Keratinocyte (primary cell): ENCODE measurements around the gene ZNF462. TPM values are rescaled to one million over a fixed set of nuclear protein-coding genes. Genes with fewer than 3 reads are reported as not detected.

Experiments
- DNase-seq: peaks from one replicate; pipeline ENCODE4 v3.0.0-alpha.2; 2011; ENCODE audit warnings: low read depth, missing footprints, low spot score
- FAIRE-seq: peaks from 2 replicates; lab custom pipeline; 2011; peaks lifted over from hg19 to GRCh38; lab: Jason Lieb, UNC
- H2AFZ ChIP-seq: 2 replicates; pipeline ENCODE4 v1.6.0; 2012; ENCODE audit warnings: low read length, control low read depth, inconsistent platforms; ENCODE audit not compliant: control insufficient read depth
- H3K27ac ChIP-seq: 2 replicates; pipeline ENCODE4 v1.5.1; 2011; ENCODE audit warnings: low read length; ENCODE audit not compliant: control insufficient read depth, insufficient read depth
- H3K27me3 ChIP-seq: 3 replicates; pipeline ENCODE4 v1.6.0; 2011; ENCODE audit warnings: low read length; ENCODE audit not compliant: control insufficient read depth, insufficient read depth; ENCODE audit errors: extremely low read depth
- H3K36me3 ChIP-seq, 2 experiments: 2 replicates in 1 of 2; 3 replicates in 1 of 2; pipeline ENCODE4 v1.5.1; 2011; ENCODE audit warnings: low read length in 2 of 2, mild to moderate bottlenecking in 1 of 2; ENCODE audit not compliant: control insufficient read depth in 2 of 2, insufficient read depth in 2 of 2; ENCODE audit errors: extremely low read depth in 1 of 2
- H3K4me1 ChIP-seq: 3 replicates; pipeline ENCODE4 v1.5.1; 2011; ENCODE audit warnings: low read length; ENCODE audit not compliant: control insufficient read depth, insufficient read depth; ENCODE audit errors: extremely low read depth
- H3K4me2 ChIP-seq: 3 replicates; pipeline ENCODE4 v1.6.0; 2011; ENCODE audit warnings: low read depth, low read length; ENCODE audit not compliant: control insufficient read depth, insufficient read depth; ENCODE audit errors: extremely low read depth
- H3K4me3 ChIP-seq, 3 experiments: fragments of 200-600 bp in 1 of 3; sonication (generic) in 1 of 3; 2 replicates in 2 of 3; 3 replicates in 1 of 3; pipeline ENCODE4 v1.5.1; 2011 to 2016; ENCODE audit warnings: low read length in 3 of 3, mild to moderate bottlenecking in 3 of 3, control low read depth in 2 of 3, inconsistent platforms in 1 of 3, low read depth in 1 of 3, mixed read lengths in 1 of 3, mixed run types in 1 of 3, moderate library complexity in 1 of 3; ENCODE audit not compliant: control insufficient read depth in 2 of 3, insufficient read depth in 2 of 3; ENCODE audit errors: extremely low read depth in 1 of 3
- H3K79me2 ChIP-seq: 2 replicates; pipeline ENCODE4 v1.6.0; 2012; ENCODE audit warnings: low read length; ENCODE audit not compliant: control insufficient read depth, insufficient read depth
- H3K9ac ChIP-seq: 3 replicates; pipeline ENCODE4 v1.6.0; 2011; ENCODE audit warnings: low read length; ENCODE audit not compliant: control insufficient read depth, insufficient read depth; ENCODE audit errors: extremely low read depth
- H3K9me1 ChIP-seq: 3 replicates; pipeline ENCODE4 v1.6.0; 2011; ENCODE audit warnings: low read length; ENCODE audit not compliant: control insufficient read depth, insufficient read depth; ENCODE audit errors: extremely low read depth
- H3K9me3 ChIP-seq: 2 replicates; pipeline ENCODE4 v1.5.1; 2012; ENCODE audit warnings: low read depth, low read length; ENCODE audit not compliant: control insufficient read depth
- H4K20me1 ChIP-seq: 3 replicates; pipeline ENCODE4 v1.6.0; 2011; ENCODE audit warnings: low read length; ENCODE audit not compliant: control insufficient read depth, insufficient read depth; ENCODE audit errors: extremely low read depth
- EZH2 ChIP-seq: IDR thresholded peaks from one replicate; pipeline ENCODE4 v1.6.1; 2012; ENCODE audit warnings: inconsistent platforms, mild to moderate bottlenecking, low read length, moderate library complexity
- dilution Hi-C: fragments of 300-500 bp; cut with MboI; formaldehyde crosslinking; loops from one replicate; pipeline ENCODE4 v1.7.0; 2020; ENCODE audit warnings: low sequenced_read_pairs; ENCODE audit not compliant: extremely low pct_ligation_motif_present
- polyA plus RNA-seq, 5 experiments: library from polyadenylated mRNA; depleted of rRNA in 3 of 5; stranded (reverse) in 3 of 5; stranded (forward) in 1 of 5; unstranded in 1 of 5; fragments of >200 nt; gene quantifications; 1 replicate in 1 of 5; 2 replicates in 3 of 5; 3 replicates in 1 of 5; pipeline versions ENCODE4 v1.2.1 to v1.2.3, GENCODE V29; 2011 to 2012; ENCODE audit warnings: missing spikeins in 2 of 5, low read depth in 1 of 5, low replicate concordance in 1 of 5
- TF ChIP-seq, protein P1 (sequence below), 3 experiments: IDR thresholded peaks in 1 of 3; conservative IDR thresholded peaks in 1 of 3; optimal IDR thresholded peaks in 1 of 3; 2 replicates in 2 of 3; 3 replicates in 1 of 3; pipeline versions ENCODE3 to v1.5.1; 2011; ENCODE audit warnings: low read length in 3 of 3, mild to moderate bottlenecking in 3 of 3, moderate library complexity in 2 of 3, control low read depth in 1 of 3, inconsistent platforms in 1 of 3; ENCODE audit not compliant: insufficient read depth in 2 of 3; ENCODE audit errors: extremely low read depth in 1 of 3

ZNF462 gene
- polyA plus RNA-seq, 1 donor (not counting 4 experiments of a cell fraction or from before 2014, with no cell fraction given) = 7.8 TPM

DNA sequence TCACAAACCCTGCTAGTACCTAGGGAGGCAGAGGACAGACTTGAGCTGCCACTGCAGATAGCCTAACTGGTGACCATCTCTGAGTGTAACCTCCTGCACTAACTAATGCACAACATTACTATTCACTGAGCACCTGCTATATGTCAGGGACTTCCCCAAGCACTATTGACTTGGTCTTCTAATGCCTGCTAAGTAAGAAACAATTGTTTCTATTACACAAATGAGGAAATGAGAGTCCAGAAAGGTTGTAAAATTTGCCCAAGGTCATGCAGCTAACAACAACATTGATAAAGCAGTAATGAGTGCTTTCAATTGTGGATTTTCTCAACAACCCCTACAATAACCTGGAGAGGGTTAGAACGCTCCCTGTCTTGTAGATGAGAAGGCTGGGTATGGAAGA, 183.7 kb downstream of the ZNF462 start:
- DNase-seq (no peak), FAIRE-seq (no peak)
- no peak overlapping the region for H3K9ac ChIP-seq
- no peak overlapping the region for H2AFZ ChIP-seq
- no peaks in the 10 kb centered on the region for H3K9me1 ChIP-seq
- no peaks in the 10 kb centered on the region for H4K20me1 ChIP-seq
- H3K79me2 ChIP-seq = no peaks in the 10 kb centered on the region
- TF ChIP-seq, protein P1, sequence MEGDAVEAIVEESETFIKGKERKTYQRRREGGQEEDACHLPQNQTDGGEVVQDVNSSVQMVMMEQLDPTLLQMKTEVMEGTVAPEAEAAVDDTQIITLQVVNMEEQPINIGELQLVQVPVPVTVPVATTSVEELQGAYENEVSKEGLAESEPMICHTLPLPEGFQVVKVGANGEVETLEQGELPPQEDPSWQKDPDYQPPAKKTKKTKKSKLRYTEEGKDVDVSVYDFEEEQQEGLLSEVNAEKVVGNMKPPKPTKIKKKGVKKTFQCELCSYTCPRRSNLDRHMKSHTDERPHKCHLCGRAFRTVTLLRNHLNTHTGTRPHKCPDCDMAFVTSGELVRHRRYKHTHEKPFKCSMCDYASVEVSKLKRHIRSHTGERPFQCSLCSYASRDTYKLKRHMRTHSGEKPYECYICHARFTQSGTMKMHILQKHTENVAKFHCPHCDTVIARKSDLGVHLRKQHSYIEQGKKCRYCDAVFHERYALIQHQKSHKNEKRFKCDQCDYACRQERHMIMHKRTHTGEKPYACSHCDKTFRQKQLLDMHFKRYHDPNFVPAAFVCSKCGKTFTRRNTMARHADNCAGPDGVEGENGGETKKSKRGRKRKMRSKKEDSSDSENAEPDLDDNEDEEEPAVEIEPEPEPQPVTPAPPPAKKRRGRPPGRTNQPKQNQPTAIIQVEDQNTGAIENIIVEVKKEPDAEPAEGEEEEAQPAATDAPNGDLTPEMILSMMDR (optimal IDR thresholded peaks at IDR 0.05 in 1 of 3, IDR thresholded peaks at IDR 0.05 in 1 of 3, conservative IDR thresholded peaks at IDR 0.05 in 1 of 3; ENCODE audit: extremely low read depth in 1 of 3, insufficient read depth in 2 of 3, low read length in 3 of 3) = no peak
- TF ChIP-seq EZH2 = no peak
- H3K27me3 ChIP-seq = peaks cover 3% of the 10 kb centered on the region
- H3K27ac ChIP-seq = no peak overlapping the region
- H3K9me3 ChIP-seq = no peaks in the 10 kb centered on the region
- H3K4me3 ChIP-seq = no peak overlapping the region
- H3K4me1 ChIP-seq = no peaks in the 10 kb centered on the region
- dilution Hi-C loops = no loop called here
- no peaks in the 10 kb centered on the region for H3K36me3 ChIP-seq
- no peak overlapping the region for H3K4me2 ChIP-seq

DNA sequence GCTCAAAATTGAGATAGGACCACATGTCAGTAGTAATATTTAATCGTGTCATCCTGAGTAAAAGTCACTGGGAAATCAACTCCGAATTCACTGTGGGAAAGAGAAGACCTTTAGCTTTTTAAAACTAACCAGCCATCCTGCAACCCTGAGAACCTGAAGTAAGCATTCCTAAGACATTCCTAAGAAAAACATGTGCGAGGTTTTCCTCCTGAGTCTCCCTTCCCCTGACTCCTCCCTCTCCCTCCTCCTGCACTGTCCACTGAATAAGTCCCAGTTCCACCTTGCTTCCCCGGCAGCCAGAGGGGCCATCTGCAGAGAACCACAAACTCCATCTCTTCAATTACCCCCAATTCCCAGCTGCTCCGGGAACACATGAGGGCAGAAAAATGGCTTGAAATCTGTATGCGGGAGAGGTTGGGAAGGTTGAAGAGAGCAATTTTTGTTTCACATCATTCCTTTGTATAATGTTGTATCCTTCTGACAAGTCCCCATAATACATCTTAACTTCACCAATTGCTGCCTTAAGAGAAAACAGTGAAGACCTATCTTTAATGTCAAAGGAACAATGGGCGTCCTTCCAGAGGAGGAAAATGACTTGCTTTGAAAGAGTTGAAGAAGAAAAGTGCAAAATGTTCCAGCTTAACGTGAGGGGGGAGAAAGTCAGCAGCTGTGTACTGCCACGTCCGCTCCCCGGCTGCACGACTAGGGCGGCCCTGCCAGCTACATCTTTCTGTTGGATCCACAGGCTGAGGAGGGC, 186.3 kb downstream of the ZNF462 start:
- H3K36me3 ChIP-seq = no peaks in the 10 kb centered on the region
- no peak overlapping the region for H3K9ac ChIP-seq
- H3K9me1 ChIP-seq = no peaks in the 10 kb centered on the region
- no peaks in the 10 kb centered on the region for H4K20me1 ChIP-seq
- DNase-seq (no peak), FAIRE-seq (no peak)
- TF ChIP-seq EZH2 = no peak
- TF ChIP-seq, protein P1 (optimal IDR thresholded peaks at IDR 0.05 in 1 of 3, IDR thresholded peaks at IDR 0.05 in 1 of 3, conservative IDR thresholded peaks at IDR 0.05 in 1 of 3; ENCODE audit: extremely low read depth in 1 of 3, insufficient read depth in 2 of 3, low read length in 3 of 3) = no peak
- dilution Hi-C loops = no loop called here
- H3K27me3 ChIP-seq = peaks cover 3% of the 10 kb centered on the region
- no peaks in the 10 kb centered on the region for H3K79me2 ChIP-seq
- H3K4me1 ChIP-seq = no peaks in the 10 kb centered on the region
- no peak overlapping the region for H3K4me3 ChIP-seq
- H2AFZ ChIP-seq = no peak overlapping the region
- H3K9me3 ChIP-seq = no peaks in the 10 kb centered on the region
- H3K27ac ChIP-seq = no peak overlapping the region
- no peak overlapping the region for H3K4me2 ChIP-seq
